ENCODE data around the gene LMX1A. TPM values are rescaled to one million over a fixed set of nuclear protein-coding genes. Genes with fewer than 3 reads are reported as not detected.

LMX1A gene
- total RNA-seq, 2 experiments from 2014 or later = not detected

GRCh38 chr1:165228111-165228655 lies 128.3 kb downstream of the LMX1A start:
- Mint-ChIP-seq H3K9me3 (no peaks in the 10 kb centered on the region), H3K27me3 (peaks cover 25% of the 10 kb centered on the region), H3K36me3 (ENCODE audit: low read depth) (no peaks in the 10 kb centered on the region), H3K27ac (no peak overlapping the region), H3K4me3 (no peak overlapping the region), H3K4me1 (ENCODE audit: low read depth) (no peaks in the 10 kb centered on the region)
- Histone ChIP-seq H3K27me3 (ENCODE audit: control insufficient read depth in 1 of 2, insufficient read depth in 2 of 2, low read length in 2 of 2) (peaks cover 1 to 15% of the 10 kb centered on the region in 2 experiments), H3K4me1 (ENCODE audit: insufficient read depth, low read length) (no peaks in the 10 kb centered on the region), H3K9me3 (ENCODE audit: control insufficient read depth in 1 of 2, insufficient read depth in 1 of 2, low read length in 2 of 2) (no peaks in the 10 kb centered on the region), H3K4me3 (ENCODE audit: low read length) (no peak overlapping the region), H3K27ac (ENCODE audit: low read depth in 1 of 2, low read length in 2 of 2) (no peak overlapping the region), H3K36me3 (ENCODE audit: insufficient read depth, low read length) (no peaks in the 10 kb centered on the region)
- DNase-seq (no peak), ATAC-seq (ENCODE audit: poor library complexity) (no peak)
- ChIA-PET POLR2A (no interaction called here), CTCF (no interaction called here)
- intact Hi-C loops (cut with DNase I, micrococcal nuclease) = no loop called here
- no peak for TF ChIP-seq CTCF (IDR thresholded peaks at IDR 0.05)

GRCh38 chr1:165226326-165226725 lies 130.2 kb downstream of the LMX1A start:
- no peak for TF ChIP-seq CTCF (IDR thresholded peaks at IDR 0.05)
- no peak overlapping the region for H3K4me3 Mint-ChIP-seq
- H3K27ac Mint-ChIP-seq = no peak overlapping the region
- H3K4me1 Mint-ChIP-seq (ENCODE audit: low read depth) = no peaks in the 10 kb centered on the region
- no peaks in the 10 kb centered on the region for H3K36me3 Mint-ChIP-seq (ENCODE audit: low read depth)
- H3K27me3 Mint-ChIP-seq = peaks cover 8% of the 10 kb centered on the region
- ChIA-PET CTCF (no interaction called here), POLR2A (no interaction called here)
- no peaks in the 10 kb centered on the region for H3K9me3 Mint-ChIP-seq
- intact Hi-C loops (cut with DNase I, micrococcal nuclease) = no loop called here
- ATAC-seq (ENCODE audit: poor library complexity) (no peak), DNase-seq (no peak)
- Histone ChIP-seq H3K4me3 (ENCODE audit: low read length) (no peak overlapping the region), H3K27me3 (ENCODE audit: control insufficient read depth in 1 of 2, insufficient read depth in 2 of 2, low read length in 2 of 2) (no peaks in the 10 kb centered on the region), H3K27ac (ENCODE audit: low read depth in 1 of 2, low read length in 2 of 2) (no peak overlapping the region), H3K4me1 (ENCODE audit: insufficient read depth, low read length) (no peaks in the 10 kb centered on the region), H3K9me3 (ENCODE audit: control insufficient read depth in 1 of 2, insufficient read depth in 1 of 2, low read length in 2 of 2) (peaks cover 0 to 2% of the 10 kb centered on the region in 2 experiments), H3K36me3 (ENCODE audit: insufficient read depth, low read length) (no peaks in the 10 kb centered on the region)

GRCh38 chr1:165225650-165226049 lies 130.9 kb downstream of the LMX1A start:
- intact Hi-C loops (cut with DNase I, micrococcal nuclease) = no loop called here
- ATAC-seq (ENCODE audit: poor library complexity) = no peak
- no peak overlapping the region for H3K4me3 ChIP-seq (ENCODE audit: low read length)
- Mint-ChIP-seq H3K4me1 (ENCODE audit: low read depth) (no peaks in the 10 kb centered on the region), H3K27me3 (peaks cover 8% of the 10 kb centered on the region), H3K27ac (no peak overlapping the region), H3K4me3 (no peak overlapping the region), H3K9me3 (no peaks in the 10 kb centered on the region), H3K36me3 (ENCODE audit: low read depth) (no peaks in the 10 kb centered on the region)
- H3K27me3 ChIP-seq (ENCODE audit: control insufficient read depth in 1 of 2, insufficient read depth in 2 of 2, low read length in 2 of 2) = no peaks in the 10 kb centered on the region
- POLR2A ChIA-PET = no interaction called here
- no peaks in the 10 kb centered on the region for H3K36me3 ChIP-seq (ENCODE audit: insufficient read depth, low read length)
- no peak overlapping the region for H3K27ac ChIP-seq (ENCODE audit: low read depth in 1 of 2, low read length in 2 of 2)
- DNase-seq = no peak
- CTCF ChIA-PET = no interaction called here
- H3K4me1 ChIP-seq (ENCODE audit: insufficient read depth, low read length) = no peaks in the 10 kb centered on the region
- TF ChIP-seq CTCF (IDR thresholded peaks at IDR 0.05) = no peak
- peaks cover 0 to 3% of the 10 kb centered on the region in 2 experiments for H3K9me3 ChIP-seq (ENCODE audit: control insufficient read depth in 1 of 2, insufficient read depth in 1 of 2, low read length in 2 of 2)
